Measurements from ENCODE around the gene SPATA19.

SPATA19 gene

DNA sequence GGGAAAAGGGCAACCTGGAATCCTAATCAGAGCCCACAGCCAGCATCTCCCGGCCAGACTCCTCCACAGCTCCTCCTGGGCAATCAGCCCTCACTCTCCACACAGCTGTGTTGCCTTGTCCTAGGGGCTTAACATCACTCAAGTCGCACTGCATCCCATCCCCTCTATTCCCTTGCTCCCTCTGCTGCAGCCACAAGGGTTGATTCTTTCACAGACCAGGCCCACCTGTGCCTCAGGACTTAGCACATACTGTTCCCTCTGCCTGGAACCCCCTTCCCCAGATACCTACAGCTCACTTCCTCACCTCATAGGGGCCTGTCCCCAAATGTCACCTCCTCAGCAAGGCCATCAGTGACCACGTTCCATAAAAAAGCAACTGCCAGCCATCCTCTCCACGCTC lies 18.4 kb downstream of the SPATA19 start:
- Histone ChIP-seq H3K18ac (ENCODE audit: low read depth in 1 of 2, low read length in 2 of 2) (no peak overlapping the region), H3K4me3 (ENCODE audit: insufficient read depth in 1 of 2, low read depth in 1 of 2, low read length in 2 of 2) (no peak overlapping the region), H3K27ac (ENCODE audit: low read length, poor library complexity, severe bottlenecking) (no peak overlapping the region), H3K79me1 (replicated peaks; ENCODE audit: low read length, poor library complexity, severe bottlenecking) (no peaks in the 10 kb centered on the region), H2BK120ac (ENCODE audit: low read depth, low read length) (no peak overlapping the region), H3K36me3 (ENCODE audit: control insufficient read depth in 1 of 2, insufficient read depth in 2 of 2, low read depth in 1 of 2, low read length in 2 of 2) (no peaks in the 10 kb centered on the region), H3K23ac (ENCODE audit: low read length in 2 of 2) (no peak overlapping the region), H3K9ac (ENCODE audit: low read length) (no peak overlapping the region), H3K4me1 (ENCODE audit: control insufficient read depth, insufficient read depth, low read depth, low read length) (no peaks in the 10 kb centered on the region), H3K27me3 (ENCODE audit: control insufficient read depth in 1 of 2, insufficient read depth in 1 of 2, low read length in 2 of 2) (peaks cover 0 to 12% of the 10 kb centered on the region in 2 experiments), H2BK5ac (ENCODE audit: low read depth, low read length, poor library complexity, severe bottlenecking) (no peak overlapping the region), H3K4me2 (ENCODE audit: low read length, poor library complexity, severe bottlenecking) (no peak overlapping the region), H4K91ac (ENCODE audit: low read length) (no peak overlapping the region), H2BK15ac (ENCODE audit: low read depth, poor library complexity, severe bottlenecking) (no peak overlapping the region), H2AK5ac (ENCODE audit: low read length, severe bottlenecking) (no peak overlapping the region), H4K8ac (ENCODE audit: low read length) (no peak overlapping the region), H2BK12ac (ENCODE audit: low read length in 2 of 2) (no peak overlapping the region), H2AFZ (ENCODE audit: low read depth, low read length) (no peak overlapping the region), H3K9me3 (ENCODE audit: control insufficient read depth, low read length) (no peaks in the 10 kb centered on the region), H3K4ac (ENCODE audit: low read depth in 1 of 2, low read length in 2 of 2) (no peak overlapping the region), H3K14ac (ENCODE audit: low read length in 2 of 2) (no peak overlapping the region)
- no peak for DNase-seq
- 63% methylated on average over 4 of the region's 4 CpGs for WGBS

DNA sequence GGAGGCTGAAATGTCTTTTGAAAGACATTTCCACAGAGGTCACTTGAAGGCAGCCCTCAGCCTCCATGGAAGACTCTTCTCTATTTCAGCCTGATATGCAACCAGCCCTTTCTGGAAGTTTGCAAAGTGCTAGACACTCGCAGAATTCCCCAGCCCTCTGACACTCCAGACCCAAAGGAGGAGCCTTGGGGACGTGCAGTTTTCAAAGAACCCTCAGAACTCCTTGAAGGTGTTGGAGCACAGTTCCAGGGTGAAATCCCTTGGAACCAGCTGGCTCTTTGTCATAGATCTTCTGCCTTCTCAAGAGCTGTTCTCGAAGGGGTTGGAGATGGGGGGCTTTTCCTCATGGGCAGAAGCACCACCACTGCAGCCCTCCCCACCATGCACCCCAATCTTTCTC lies 19.6 kb downstream of the SPATA19 start:
- Histone ChIP-seq H3K27me3 (ENCODE audit: control insufficient read depth in 1 of 2, insufficient read depth in 1 of 2, low read length in 2 of 2) (peaks cover 0 to 12% of the 10 kb centered on the region in 2 experiments), H3K23ac (ENCODE audit: low read length in 2 of 2) (no peak overlapping the region), H2AK5ac (ENCODE audit: low read length, severe bottlenecking) (no peak overlapping the region), H2BK12ac (ENCODE audit: low read length in 2 of 2) (no peak overlapping the region), H3K79me1 (replicated peaks; ENCODE audit: low read length, poor library complexity, severe bottlenecking) (no peaks in the 10 kb centered on the region), H3K18ac (ENCODE audit: low read depth in 1 of 2, low read length in 2 of 2) (no peak overlapping the region), H3K14ac (ENCODE audit: low read length in 2 of 2) (no peak overlapping the region), H2AFZ (ENCODE audit: low read depth, low read length) (no peak overlapping the region), H3K9me3 (ENCODE audit: control insufficient read depth, low read length) (no peaks in the 10 kb centered on the region), H3K4me2 (ENCODE audit: low read length, poor library complexity, severe bottlenecking) (no peak overlapping the region), H3K4me1 (ENCODE audit: control insufficient read depth, insufficient read depth, low read depth, low read length) (no peaks in the 10 kb centered on the region), H3K9ac (ENCODE audit: low read length) (no peak overlapping the region), H2BK15ac (ENCODE audit: low read depth, poor library complexity, severe bottlenecking) (no peak overlapping the region), H2BK120ac (ENCODE audit: low read depth, low read length) (no peak overlapping the region), H2BK5ac (ENCODE audit: low read depth, low read length, poor library complexity, severe bottlenecking) (no peak overlapping the region), H3K4ac (ENCODE audit: low read depth in 1 of 2, low read length in 2 of 2) (no peak overlapping the region), H3K4me3 (ENCODE audit: insufficient read depth in 1 of 2, low read depth in 1 of 2, low read length in 2 of 2) (no peak overlapping the region), H3K27ac (ENCODE audit: low read length, poor library complexity, severe bottlenecking) (no peak overlapping the region), H3K36me3 (ENCODE audit: control insufficient read depth in 1 of 2, insufficient read depth in 2 of 2, low read depth in 1 of 2, low read length in 2 of 2) (no peaks in the 10 kb centered on the region), H4K8ac (ENCODE audit: low read length) (no peak overlapping the region), H4K91ac (ENCODE audit: low read length) (no peak overlapping the region)
- DNase-seq = no peak
- 58% methylated on average over 3 of the region's 3 CpGs for WGBS

DNA sequence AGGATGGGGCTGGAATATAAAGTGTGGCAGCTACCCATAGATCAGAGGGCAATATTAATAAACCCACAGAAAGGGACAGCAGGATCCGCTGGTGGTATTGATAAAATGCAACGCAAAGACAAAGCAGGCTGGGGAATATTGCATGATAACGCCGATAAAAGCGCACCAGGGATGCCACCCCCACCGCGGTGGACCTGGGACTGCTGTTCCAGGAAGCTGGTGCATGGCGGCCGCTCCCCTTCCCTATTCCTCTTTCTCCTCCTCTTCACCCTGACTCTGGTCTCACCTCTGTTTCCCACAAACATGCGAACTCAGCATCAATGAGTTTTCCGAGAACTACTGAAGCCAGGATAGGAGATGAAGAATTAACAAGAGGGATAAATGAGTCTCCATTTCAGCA lies 20.2 kb downstream of the SPATA19 start:
- Histone ChIP-seq H3K36me3 (ENCODE audit: control insufficient read depth in 1 of 2, insufficient read depth in 2 of 2, low read depth in 1 of 2, low read length in 2 of 2) (no peaks in the 10 kb centered on the region), H3K9ac (ENCODE audit: low read length) (no peak overlapping the region), H2BK120ac (ENCODE audit: low read depth, low read length) (no peak overlapping the region), H2BK15ac (ENCODE audit: low read depth, poor library complexity, severe bottlenecking) (no peak overlapping the region), H3K4me2 (ENCODE audit: low read length, poor library complexity, severe bottlenecking) (no peak overlapping the region), H3K4me1 (ENCODE audit: control insufficient read depth, insufficient read depth, low read depth, low read length) (no peaks in the 10 kb centered on the region), H3K4me3 (ENCODE audit: insufficient read depth in 1 of 2, low read depth in 1 of 2, low read length in 2 of 2) (peak overlapping the region in 1 of 2 experiments; percentile 9), H3K27ac (ENCODE audit: low read length, poor library complexity, severe bottlenecking) (no peak overlapping the region), H3K79me1 (replicated peaks; ENCODE audit: low read length, poor library complexity, severe bottlenecking) (no peaks in the 10 kb centered on the region), H3K18ac (ENCODE audit: low read depth in 1 of 2, low read length in 2 of 2) (no peak overlapping the region), H3K23ac (ENCODE audit: low read length in 2 of 2) (no peak overlapping the region), H3K4ac (ENCODE audit: low read depth in 1 of 2, low read length in 2 of 2) (no peak overlapping the region), H2AFZ (ENCODE audit: low read depth, low read length) (no peak overlapping the region), H2AK5ac (ENCODE audit: low read length, severe bottlenecking) (no peak overlapping the region), H3K27me3 (ENCODE audit: control insufficient read depth in 1 of 2, insufficient read depth in 1 of 2, low read length in 2 of 2) (peaks cover 0 to 17% of the 10 kb centered on the region in 2 experiments), H4K8ac (ENCODE audit: low read length) (no peak overlapping the region), H3K9me3 (ENCODE audit: control insufficient read depth, low read length) (no peaks in the 10 kb centered on the region), H4K91ac (ENCODE audit: low read length) (no peak overlapping the region), H3K14ac (ENCODE audit: low read length in 2 of 2) (no peak overlapping the region), H2BK12ac (ENCODE audit: low read length in 2 of 2) (no peak overlapping the region), H2BK5ac (ENCODE audit: low read depth, low read length, poor library complexity, severe bottlenecking) (no peak overlapping the region)
- 91% methylated on average over 11 of the region's 11 CpGs for WGBS
- no peak for DNase-seq

DNA sequence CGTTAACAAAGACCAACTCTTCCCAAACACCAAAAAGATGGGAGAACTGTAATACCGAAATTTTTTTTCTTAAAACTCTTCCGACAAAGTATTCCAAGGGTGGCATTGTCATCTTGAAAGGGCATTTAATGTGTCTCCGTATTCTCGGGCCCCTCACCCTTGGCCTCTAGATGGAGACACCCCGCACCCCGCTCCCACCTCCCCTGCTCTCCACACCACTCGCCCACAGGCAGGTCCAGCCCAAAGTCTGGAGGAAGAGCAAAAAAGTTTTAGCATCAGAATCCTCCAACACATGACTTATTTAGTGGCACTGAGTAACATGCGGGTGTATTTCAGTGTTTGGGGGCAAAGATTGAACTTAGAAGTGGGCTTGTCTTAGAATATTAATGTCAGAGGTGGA lies 20.7 kb downstream of the SPATA19 start:
- H3K9ac ChIP-seq (ENCODE audit: low read length) = no peak overlapping the region
- H2AFZ ChIP-seq (ENCODE audit: low read depth, low read length) = no peak overlapping the region
- H3K4me1 ChIP-seq (ENCODE audit: control insufficient read depth, insufficient read depth, low read depth, low read length) = no peaks in the 10 kb centered on the region
- H2BK12ac ChIP-seq (ENCODE audit: low read length in 2 of 2) = no peak overlapping the region
- H3K23ac ChIP-seq (ENCODE audit: low read length in 2 of 2) = no peak overlapping the region
- H3K27me3 ChIP-seq (ENCODE audit: control insufficient read depth in 1 of 2, insufficient read depth in 1 of 2, low read length in 2 of 2) = peaks cover 0 to 20% of the 10 kb centered on the region in 2 experiments
- no peak overlapping the region for H3K27ac ChIP-seq (ENCODE audit: low read length, poor library complexity, severe bottlenecking)
- 79% methylated on average over 9 of the region's 9 CpGs for WGBS
- no peak overlapping the region for H2AK5ac ChIP-seq (ENCODE audit: low read length, severe bottlenecking)
- no peaks in the 10 kb centered on the region for H3K9me3 ChIP-seq (ENCODE audit: control insufficient read depth, low read length)
- H2BK15ac ChIP-seq (ENCODE audit: low read depth, poor library complexity, severe bottlenecking) = no peak overlapping the region
- no peaks in the 10 kb centered on the region for H3K36me3 ChIP-seq (ENCODE audit: control insufficient read depth in 1 of 2, insufficient read depth in 2 of 2, low read depth in 1 of 2, low read length in 2 of 2)
- H3K79me1 ChIP-seq (replicated peaks; ENCODE audit: low read length, poor library complexity, severe bottlenecking) = no peaks in the 10 kb centered on the region
- H2BK5ac ChIP-seq (ENCODE audit: low read depth, low read length, poor library complexity, severe bottlenecking) = no peak overlapping the region
- H4K8ac ChIP-seq (ENCODE audit: low read length) = no peak overlapping the region
- no peak overlapping the region for H2BK120ac ChIP-seq (ENCODE audit: low read depth, low read length)
- no peak overlapping the region for H3K14ac ChIP-seq (ENCODE audit: low read length in 2 of 2)
- H4K91ac ChIP-seq (ENCODE audit: low read length) = no peak overlapping the region
- H3K18ac ChIP-seq (ENCODE audit: low read depth in 1 of 2, low read length in 2 of 2) = no peak overlapping the region
- H3K4me3 ChIP-seq (ENCODE audit: insufficient read depth in 1 of 2, low read depth in 1 of 2, low read length in 2 of 2) = no peak overlapping the region
- no peak overlapping the region for H3K4me2 ChIP-seq (ENCODE audit: low read length, poor library complexity, severe bottlenecking)
- no peak for DNase-seq
- no peak overlapping the region for H3K4ac ChIP-seq (ENCODE audit: low read depth in 1 of 2, low read length in 2 of 2)

Data from mesenchymal stem cell (in vitro differentiated cells and primary cell).